Astrocyte of the cerebellum (primary cell): ENCODE data around the gene GNG3.
"Not testable (repeated sequence)": the region's sequence is repeated elsewhere in the genome, so short reads cannot be mapped to it uniquely, and the experiment has no call there.

Source experiments
- DNase-seq: peaks from one replicate; pipeline ENCODE4 v3.0.0-alpha.2; 2011; ENCODE audit warnings: low read depth
- H3K4me3 ChIP-seq: 2 replicates; pipeline ENCODE4 v1.5.1; 2011; ENCODE audit warnings: mild to moderate bottlenecking, low read depth, low read length, moderate library complexity
- CTCF ChIP-seq: IDR thresholded peaks from 2 replicates; pipeline ENCODE4 v1.5.1; 2012; ENCODE audit warnings: low read length, low read depth, moderate library complexity, mild to moderate bottlenecking; ENCODE audit errors: missing control alignments
- in situ Hi-C: cut with HindIII; loops from 2 replicates; pipeline ENCODE4 v1.10.0; 2017; ENCODE audit warnings: low sequenced_read_pairs

The GNG3 gene

GRCh38 chr11:62669420-62670161 lies 37.9 kb upstream of the GNG3 start:
- no peak for TF ChIP-seq CTCF
- no peak overlapping the region for H3K4me3 ChIP-seq
- DNase-seq: no peak
- in situ Hi-C loops: no loop called here

- TF ChIP-seq CTCF: no peak
- H3K4me3 ChIP-seq: peak overlapping the region; percentile 78
- DNase-seq: no peak
- in situ Hi-C loops: no loop called here
Observed at GRCh38 chr11:62671236-62671607, 36.3 kb upstream of the GNG3 start.

GRCh38 chr11:62671608-62672389 lies 35.7 kb upstream of the GNG3 start, which contains the start of the genes LBHD1 and UQCC3:
Gene LBHD1 (minus strand): TSS chr11:62672267. CDS start chr11:62670031, 2,236 bp downstream.
Gene UQCC3 (plus strand): TSS chr11:62671673. CDS start chr11:62671746, 73 bp downstream.
- peak within 1 kb of the TSS; percentile 78 for H3K4me3 ChIP-seq
- in situ Hi-C loops: no loop called here
- no peak for TF ChIP-seq CTCF
- no peak for DNase-seq

- no peak for DNase-seq
- TF ChIP-seq CTCF: no peak
- no peak overlapping the region for H3K4me3 ChIP-seq
- in situ Hi-C loops: no loop called here
Observed at GRCh38 chr11:62673196-62673525, 34.3 kb upstream of the GNG3 start.

GRCh38 chr11:62675415-62675814 lies 32.1 kb upstream of the GNG3 start:
- in situ Hi-C loops, DNase-seq, H3K4me3 ChIP-seq: not testable (repeated sequence)

- no peak overlapping the region for H3K4me3 ChIP-seq
- no peak for DNase-seq
- peak; percentile 3 for TF ChIP-seq CTCF
- in situ Hi-C loops: no loop called here
Observed at GRCh38 chr11:62676698-62677097, 30.8 kb upstream of the GNG3 start.

GRCh38 chr11:62677156-62677555 lies 30.3 kb upstream of the GNG3 start:
- in situ Hi-C loops: no loop called here
- no peak overlapping the region for H3K4me3 ChIP-seq
- no peak for DNase-seq
- no peak for TF ChIP-seq CTCF
